GM21447 (cell line): Measurements from ENCODE around the gene AFAP1.

Experiments used
- ATAC-seq: cut with Tn5 transposase; IDR thresholded peaks from one replicate; pipeline ENCODE4 v1.9.1; 2021; ENCODE audit not compliant: unreplicated experiment

Gene AFAP1

DNA sequence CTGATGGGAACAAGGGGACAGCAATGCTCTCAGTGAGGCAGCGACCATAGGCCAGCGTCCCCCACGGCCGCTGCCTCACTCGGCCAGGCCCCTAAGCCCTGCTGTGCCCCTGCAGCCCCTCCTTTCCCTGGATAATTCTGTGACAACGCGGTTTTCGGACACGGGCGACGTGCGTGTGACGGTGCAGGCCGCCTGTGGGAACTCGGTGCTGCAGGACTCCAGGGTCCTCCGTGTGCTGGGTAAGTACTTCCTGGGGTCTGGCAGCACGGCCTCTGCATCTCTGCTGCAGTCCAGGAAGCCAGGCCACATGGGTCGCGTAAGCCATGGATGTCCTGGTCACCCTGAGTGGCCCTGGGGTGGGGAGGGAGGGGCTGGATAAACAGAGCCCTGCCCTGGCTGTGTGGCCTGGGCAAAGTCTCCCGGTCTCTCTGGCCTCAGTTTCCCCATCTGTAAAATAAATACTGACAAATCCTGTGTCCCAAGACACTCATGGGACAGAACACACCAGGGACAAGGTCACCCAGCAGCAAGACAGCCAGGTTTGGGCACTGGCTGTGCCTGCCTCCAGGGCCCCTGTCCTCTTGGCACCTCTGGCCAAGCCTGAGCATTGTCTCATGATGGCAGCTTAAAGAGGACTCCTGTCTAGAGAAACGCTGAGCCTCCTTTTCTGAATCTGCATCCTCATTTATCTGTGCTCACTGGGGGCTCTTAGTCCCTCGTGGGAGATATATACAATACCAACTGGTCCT lies 212.8 kb downstream of the AFAP1 start:
- ATAC-seq: no peak

GRCh38 chr4:7725951-7726350 lies 213.7 kb downstream of the AFAP1 start:
- no peak for ATAC-seq

- ATAC-seq: no peak
These were observed 216.0 kb downstream of the AFAP1 start for GRCh38 chr4:7723625-7724024.

DNA sequence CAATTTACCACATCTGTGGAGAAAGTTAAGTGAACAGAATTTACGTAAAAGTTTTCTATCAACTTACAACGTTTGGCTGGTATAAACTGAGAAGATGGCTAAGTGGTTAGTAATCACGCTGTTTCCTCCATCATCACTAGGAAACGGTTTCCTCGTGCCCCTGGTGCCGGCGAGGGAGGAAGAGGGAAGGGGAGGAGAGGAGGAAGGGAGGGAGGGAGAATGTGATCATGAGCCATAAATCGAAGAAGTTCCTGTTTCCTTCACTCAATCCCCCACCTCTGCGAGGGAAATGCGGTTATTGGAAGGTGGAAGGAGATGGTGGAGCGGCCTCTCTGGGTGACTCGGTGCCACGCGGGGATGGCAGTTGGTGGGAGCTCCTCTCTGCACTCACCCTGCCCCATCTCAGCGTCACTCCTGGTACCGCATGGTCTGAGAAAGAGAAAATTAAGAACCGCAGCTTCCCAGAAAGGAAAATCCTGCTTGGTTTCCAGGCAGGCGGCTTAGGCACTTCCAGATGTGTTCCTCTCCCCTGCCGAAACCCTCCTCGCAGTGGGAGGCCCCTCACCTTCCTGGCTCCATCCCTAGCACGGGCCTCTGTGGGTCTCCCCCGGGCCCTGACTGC lies 216.8 kb downstream of the AFAP1 start:
- ATAC-seq: no peak

- ATAC-seq: no peak
These were observed 217.6 kb downstream of the AFAP1 start for GRCh38 chr4:7721984-7722551.

DNA sequence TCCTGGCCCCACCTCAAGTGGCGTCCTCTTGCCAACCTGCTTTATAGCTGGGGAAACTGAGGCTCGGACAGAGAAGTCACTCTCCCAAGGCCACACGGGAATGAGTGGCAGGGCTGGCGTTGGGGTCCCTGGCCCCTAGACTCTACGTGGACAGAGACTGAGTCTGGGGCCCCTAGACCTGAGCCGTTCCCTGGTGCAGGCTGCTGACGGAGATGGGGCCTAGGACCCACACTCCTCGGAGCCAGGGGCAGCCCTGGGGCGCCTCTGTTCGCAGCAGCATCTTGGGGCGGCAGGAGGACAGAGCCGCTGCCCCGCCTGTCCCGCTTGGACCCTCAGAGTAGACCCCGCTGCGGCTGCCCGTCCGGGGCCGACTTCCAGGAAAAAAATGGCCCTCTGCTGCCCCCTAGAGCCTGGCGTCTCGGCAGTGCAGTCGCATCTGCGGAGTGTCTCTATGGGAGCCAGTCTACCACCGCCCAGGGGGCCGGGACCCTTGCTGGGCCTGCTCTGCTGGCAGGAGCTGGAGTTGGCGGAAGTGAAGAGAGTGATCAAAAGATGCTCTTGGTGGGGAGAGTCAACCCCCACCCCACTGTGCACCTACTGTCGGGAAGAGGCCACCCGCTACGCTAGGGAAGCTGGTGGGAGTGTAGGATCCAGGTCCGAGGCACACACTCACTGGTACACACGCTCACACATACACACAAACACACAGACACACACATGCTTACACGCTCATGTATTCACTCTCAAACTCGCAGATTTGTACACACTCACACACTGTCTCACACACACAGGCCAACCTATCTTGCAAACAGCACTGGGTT lies 220.1 kb downstream of the AFAP1 start:
- ATAC-seq: no peak

- no peak for ATAC-seq
These were observed 221.6 kb downstream of the AFAP1 start for GRCh38 chr4:7717946-7718490.

DNA sequence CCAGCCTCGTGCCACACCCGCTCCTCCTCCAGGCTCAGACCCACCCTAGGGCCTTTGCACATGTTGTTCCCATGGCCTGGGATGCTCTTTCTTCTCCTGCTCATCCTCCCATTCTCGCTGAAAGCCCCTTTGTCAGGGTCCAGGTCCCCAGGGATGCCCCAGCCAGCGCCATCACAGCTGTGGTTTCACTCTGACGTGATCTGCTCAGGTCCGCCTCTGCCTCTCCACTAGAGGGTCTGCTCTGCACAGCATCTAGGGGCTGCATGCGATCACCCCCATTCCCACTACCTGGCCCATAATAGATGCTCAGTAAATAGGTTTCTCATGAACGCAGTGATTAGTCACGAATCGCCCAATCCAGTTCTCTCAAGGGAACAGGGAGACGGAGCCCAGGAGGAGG lies 222.5 kb downstream of the AFAP1 start:
- ATAC-seq: no peak

DNA sequence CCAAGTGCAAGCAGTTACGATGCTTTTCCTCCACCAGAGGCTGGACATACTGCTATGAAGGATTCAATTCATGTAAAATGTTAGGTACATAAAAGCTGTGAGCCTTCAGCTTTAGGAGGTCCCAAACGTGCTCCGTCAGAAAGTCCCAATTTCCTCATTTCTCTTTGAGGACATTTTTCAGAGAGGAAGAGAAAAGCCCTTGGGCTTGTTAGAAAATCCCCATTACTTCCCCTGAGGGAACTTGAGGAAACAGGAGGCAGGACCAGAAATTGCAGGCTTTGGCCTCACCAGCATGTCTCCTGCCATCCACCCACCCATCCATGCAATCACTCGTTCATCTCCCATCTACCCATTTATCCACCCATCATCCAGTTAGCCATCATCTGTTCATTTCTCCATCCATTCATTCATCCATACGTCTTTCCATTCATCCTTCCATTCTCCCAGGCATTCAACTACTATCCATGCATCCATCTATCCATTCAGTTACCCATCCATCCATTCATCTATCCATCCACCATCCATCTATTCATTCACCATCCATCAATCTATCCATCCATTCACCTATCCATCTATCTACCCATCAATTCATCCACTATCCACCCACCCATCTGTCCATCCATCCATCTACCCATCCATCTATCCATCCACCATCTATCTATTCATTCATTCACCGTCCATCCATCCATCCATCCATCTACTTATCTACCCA lies 223.5 kb downstream of the AFAP1 start:
- no peak for ATAC-seq

GRCh38 chr4:7715271-7716009 lies 224.2 kb downstream of the AFAP1 start:
- no peak for ATAC-seq

DNA sequence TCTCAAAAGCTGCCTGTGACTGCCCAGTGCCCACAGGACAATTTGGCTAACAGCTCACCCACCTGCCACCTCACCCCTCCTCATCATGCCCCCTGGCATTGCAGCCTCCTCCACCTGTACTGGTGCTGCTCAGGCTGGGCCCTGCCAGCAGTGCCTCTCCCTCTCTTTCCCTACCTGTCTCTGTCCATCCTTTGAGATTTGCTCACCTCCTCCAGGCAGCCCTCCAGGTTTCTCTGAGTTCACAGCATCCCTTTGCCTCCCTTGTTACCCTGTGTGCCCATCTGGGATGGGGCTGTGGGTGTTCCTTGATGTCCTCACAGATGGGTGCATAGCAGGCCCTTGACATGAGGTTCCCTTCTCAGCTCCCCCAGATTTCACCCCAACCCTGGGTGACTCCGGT lies 224.9 kb downstream of the AFAP1 start:
- ATAC-seq: no peak

DNA sequence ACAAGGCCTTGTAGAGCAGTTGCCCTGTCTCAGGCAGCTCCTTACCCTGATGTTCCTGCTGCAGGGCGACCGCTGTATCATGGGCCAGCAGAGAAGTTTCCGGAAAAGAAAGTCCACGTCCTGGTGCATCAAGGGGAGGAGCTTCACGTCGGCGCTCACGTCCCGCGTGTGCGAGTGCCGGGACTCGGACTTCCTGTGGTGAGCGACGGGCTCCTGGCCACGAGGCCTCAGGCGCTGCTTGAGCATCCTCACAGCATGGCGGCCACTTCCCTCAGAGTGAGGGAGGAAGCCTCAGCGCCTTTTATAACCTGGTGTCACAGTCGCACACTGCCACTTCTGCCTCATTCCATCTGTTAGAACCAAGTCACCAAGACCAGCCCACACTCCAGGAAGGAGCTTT lies 225.5 kb downstream of the AFAP1 start:
- ATAC-seq: no peak

DNA sequence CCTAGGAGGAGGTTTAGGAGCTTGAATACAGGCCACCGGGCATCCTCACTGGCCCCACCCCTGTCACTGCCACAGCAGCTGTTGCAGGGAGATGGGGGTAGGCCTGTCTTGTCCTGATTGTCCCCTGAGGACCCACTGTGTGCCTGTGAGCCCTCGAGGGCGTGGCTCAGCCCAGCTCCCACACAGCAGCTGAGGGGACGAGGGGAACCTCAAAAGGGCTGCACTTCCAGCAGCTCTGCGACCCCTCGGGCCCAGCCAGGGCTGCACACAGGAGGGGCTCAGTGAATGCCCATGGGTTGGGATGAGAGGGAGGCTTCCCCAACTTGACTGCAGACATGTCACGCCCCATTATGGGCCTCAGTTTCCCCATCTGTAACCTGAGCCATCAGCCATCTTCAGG lies 225.9 kb downstream of the AFAP1 start:
- ATAC-seq: no peak

- no peak for ATAC-seq
These were observed 227.5 kb downstream of the AFAP1 start for GRCh38 chr4:7712021-7712671.

DNA sequence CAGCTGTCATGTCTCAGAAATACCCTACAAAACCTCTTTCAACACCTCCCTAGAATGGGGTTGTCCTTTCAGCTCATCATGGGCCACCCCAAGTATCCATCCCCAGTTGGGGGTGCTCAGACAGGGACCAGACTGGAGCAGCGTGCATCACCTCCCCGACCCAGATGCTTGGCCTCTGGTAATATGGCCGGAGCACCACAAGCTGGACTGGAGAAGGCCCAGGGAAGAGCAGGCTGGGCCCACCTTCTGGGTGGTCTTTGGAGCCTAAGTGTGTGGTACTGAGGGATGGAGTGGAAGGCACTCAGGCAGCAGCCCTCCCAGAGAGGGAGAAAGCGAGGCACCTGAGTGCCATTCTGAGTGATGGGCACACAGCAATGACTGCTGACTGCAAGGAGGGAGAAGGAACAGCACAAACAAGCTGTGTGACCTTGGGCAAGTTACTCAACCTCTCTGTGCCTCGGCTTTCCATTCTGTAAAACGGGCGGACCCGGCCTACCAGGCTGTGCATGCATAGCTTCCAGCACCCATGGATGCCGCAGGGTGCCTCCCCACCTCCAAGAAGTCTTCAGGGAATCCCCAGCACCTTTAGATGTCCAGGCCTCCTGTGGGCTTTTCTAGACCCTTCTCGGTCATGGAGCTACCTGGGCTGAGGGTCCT lies 228.2 kb downstream of the AFAP1 start:
- no peak for ATAC-seq

- no peak for ATAC-seq
These were observed 228.9 kb downstream of the AFAP1 start for GRCh38 chr4:7710576-7711306.

- no peak for ATAC-seq
These were observed 229.5 kb downstream of the AFAP1 start for GRCh38 chr4:7710126-7710525.

DNA sequence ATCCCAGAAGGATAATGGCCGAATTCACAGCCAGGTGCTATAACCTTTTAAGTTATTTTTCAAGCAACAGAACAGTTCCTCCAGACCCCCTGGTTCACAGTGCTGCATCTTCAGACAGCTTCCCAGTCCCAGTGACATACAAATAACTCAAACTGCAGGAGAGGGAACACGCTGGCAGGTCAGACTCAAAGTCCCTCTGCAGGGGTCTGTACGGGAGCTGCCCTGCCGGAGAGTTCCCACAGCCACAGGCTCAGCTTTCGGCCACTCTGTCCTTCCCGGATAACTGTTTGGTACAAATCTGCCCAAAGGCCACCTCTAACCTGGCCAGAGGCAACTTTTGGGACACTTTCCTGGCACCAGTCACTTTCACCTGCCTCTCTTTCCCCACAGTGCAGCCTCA lies 230.2 kb downstream of the AFAP1 start:
- ATAC-seq: no peak
